HG02759 (cell line): ENCODE data around the gene ZNF792.
A peak's percentile ranks its signal among the peaks of the same experiment; 100 is the strongest.
"Not testable (repeated sequence)": the region's sequence is repeated elsewhere in the genome, so short reads cannot be mapped to it uniquely, and the experiment has no call there.

Experiments
- ATAC-seq: cut with Tn5 transposase; IDR thresholded peaks from one replicate; pipeline ENCODE4 v1.9.1; 2021; ENCODE audit warnings: mild to moderate bottlenecking, moderate library complexity; ENCODE audit not compliant: unreplicated experiment

Gene ZNF792

GRCh38 chr19:34963573-34964406, at the start of gene ZNF792:
Gene ZNF792 (minus strand): TSS chr19:34964229. CDS start chr19:34963662, 567 bp downstream.
- ATAC-seq = peak; percentile 77

GRCh38 chr19:35013041-35013819, 49.2 kb upstream of the ZNF792 start:
- no peak for ATAC-seq

- no peak for ATAC-seq
Measured at GRCh38 chr19:35011737-35012682, 48.0 kb upstream of the ZNF792 start.

GRCh38 chr19:35011091-35011689, 47.2 kb upstream of the ZNF792 start:
- ATAC-seq = no peak

GRCh38 chr19:35009424-35010415, 45.7 kb upstream of the ZNF792 start:
- ATAC-seq = no peak

- ATAC-seq = no peak
Measured at GRCh38 chr19:35008891-35009341, 44.9 kb upstream of the ZNF792 start.

GRCh38 chr19:35007427-35007826, 43.4 kb upstream of the ZNF792 start:
- not testable (repeated sequence) for ATAC-seq

- no peak for ATAC-seq
Measured at GRCh38 chr19:35006999-35007365, 43.0 kb upstream of the ZNF792 start.

- no peak for ATAC-seq
Measured at GRCh38 chr19:35006342-35006998, 42.4 kb upstream of the ZNF792 start.

- ATAC-seq = not testable (repeated sequence)
Measured at GRCh38 chr19:35006007-35006341, 41.9 kb upstream of the ZNF792 start.

- no peak for ATAC-seq
Measured at GRCh38 chr19:35005256-35005977, 41.4 kb upstream of the ZNF792 start.

GRCh38 chr19:35004517-35005255, 40.7 kb upstream of the ZNF792 start:
- ATAC-seq = no peak

- no peak for ATAC-seq
Measured at GRCh38 chr19:35002037-35002535, 38.1 kb upstream of the ZNF792 start.

- ATAC-seq = peak; percentile 16
Measured at GRCh38 chr19:35000647-35001501, 36.8 kb upstream of the ZNF792 start.

- ATAC-seq = peak; percentile 8
Measured at GRCh38 chr19:35000338-35000646, 36.3 kb upstream of the ZNF792 start.

- ATAC-seq = peak; percentile 62
Measured at GRCh38 chr19:34999498-35000337, 35.7 kb upstream of the ZNF792 start, which contains the start of gene GRAMD1A. Gene GRAMD1A (plus strand): TSS chr19:35000323. CDS start chr19:35000479, 156 bp downstream.
